OCI-LY3 (cell line): ENCODE results near the gene TMEM185B.

Experiments
- CTCF ChIP-seq: fragments of 200-600, 300-600 bp; sonication (generic); IDR thresholded peaks from 2 replicates; pipeline ENCODE4 v1.5.1; 2014; ENCODE audit warnings: antibody characterized with exemption, low read length, low read depth
- EZH2phosphoT487 ChIP-seq: fragments of 200-600 bp; shearing (Covaris generic); IDR thresholded peaks from 2 replicates; pipeline ENCODE4 v1.6.1; 2018; ENCODE audit warnings: antibody characterized with exemption, mixed run types, low read depth

GRCh38 chr2:120179396-120179795 is 43.8 kb downstream of the TMEM185B start:
- no peak for TF ChIP-seq CTCF
- no peak for TF ChIP-seq EZH2phosphoT487
